HG03103 (cell line): ENCODE data around the gene SYT3.
"Not testable (repeated sequence)": the region's sequence is repeated elsewhere in the genome, so short reads cannot be mapped to it uniquely, and the experiment has no call there.

Source experiments
- ATAC-seq: cut with Tn5 transposase; IDR thresholded peaks from one replicate; pipeline ENCODE4 v1.9.1; 2021; ENCODE audit warnings: low read depth; ENCODE audit not compliant: unreplicated experiment

The SYT3 gene

GRCh38 chr19:50640368-50640767, 687 bp upstream of the SYT3 start:
- ATAC-seq = no peak

- no peak for ATAC-seq
These were observed 1.1 kb downstream of the SYT3 start for GRCh38 chr19:50638600-50638999.

- ATAC-seq = no peak
These were observed 3.2 kb downstream of the SYT3 start for GRCh38 chr19:50636317-50637085.

- ATAC-seq = no peak
These were observed 5.7 kb downstream of the SYT3 start for GRCh38 chr19:50633973-50634372.

GRCh38 chr19:50633359-50633758, 6.3 kb downstream of the SYT3 start:
- no peak for ATAC-seq

GRCh38 chr19:50632151-50632835, 7.4 kb downstream of the SYT3 start:
- ATAC-seq = no peak

GRCh38 chr19:50629801-50630200, 9.9 kb downstream of the SYT3 start:
- no peak for ATAC-seq

- ATAC-seq = no peak
These were observed 10.5 kb downstream of the SYT3 start for GRCh38 chr19:50629194-50629593.

GRCh38 chr19:50628551-50628950, 11.1 kb downstream of the SYT3 start:
- no peak for ATAC-seq

GRCh38 chr19:50628146-50628545, 11.5 kb downstream of the SYT3 start:
- no peak for ATAC-seq

GRCh38 chr19:50626795-50627194, 12.9 kb downstream of the SYT3 start:
- ATAC-seq = no peak

GRCh38 chr19:50626011-50626410, 13.7 kb downstream of the SYT3 start:
- ATAC-seq = no peak

GRCh38 chr19:50624949-50625600, 14.6 kb downstream of the SYT3 start:
- no peak for ATAC-seq

- ATAC-seq = not testable (repeated sequence)
These were observed 19.2 kb downstream of the SYT3 start for GRCh38 chr19:50620394-50620906.

GRCh38 chr19:50619184-50619583, 20.5 kb downstream of the SYT3 start:
- ATAC-seq = not testable (repeated sequence)

- not testable (repeated sequence) for ATAC-seq
These were observed 21.3 kb downstream of the SYT3 start for GRCh38 chr19:50618379-50618778.

GRCh38 chr19:50612504-50613404, 26.9 kb downstream of the SYT3 start:
- not testable (repeated sequence) for ATAC-seq

GRCh38 chr19:50607874-50608785, 31.6 kb downstream of the SYT3 start:
- no peak for ATAC-seq

- ATAC-seq = no peak
These were observed 32.3 kb downstream of the SYT3 start for GRCh38 chr19:50607388-50607787.
